ENCODE data around the gene ARMC12. TPM values are rescaled to one million over a fixed set of nuclear protein-coding genes. Genes with fewer than 3 reads are reported as not detected.
A peak's percentile ranks its signal among the peaks of the same experiment; 100 is the strongest.

ARMC12 gene
- total and polyA plus RNA-seq, 2 experiments from 2014 or later: 0.83 to 3.2 TPM

DNA sequence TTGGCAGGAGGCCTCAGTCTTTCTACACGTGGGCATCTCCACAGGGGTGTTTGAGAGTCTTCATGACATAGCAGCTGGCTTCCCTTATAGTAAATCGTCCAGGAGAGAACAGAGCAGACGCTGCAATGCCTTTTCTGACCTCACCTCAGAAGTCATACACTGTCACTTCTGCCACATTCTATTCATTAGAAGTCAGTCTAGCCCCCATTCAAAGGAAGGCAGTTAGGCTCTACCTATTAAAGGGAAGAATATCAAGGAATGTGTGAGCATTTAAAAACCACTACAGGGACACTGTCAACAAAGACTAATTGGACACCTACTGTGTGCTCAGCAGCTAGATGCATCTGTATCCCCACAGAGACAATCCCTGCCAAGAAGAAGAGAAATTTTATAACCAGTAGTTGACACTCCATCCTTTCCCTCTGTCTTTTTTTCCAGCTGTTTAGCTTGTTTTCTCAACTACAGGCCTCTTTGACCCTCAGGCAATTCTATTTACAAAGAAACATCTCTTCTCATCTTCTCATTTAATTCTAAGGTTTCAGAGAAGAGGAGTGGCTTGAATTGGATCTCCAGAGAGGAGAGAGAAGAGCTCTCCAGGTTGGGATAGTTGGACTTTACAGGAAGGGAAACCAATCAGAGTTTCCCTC is 18.6 kb downstream of the ARMC12 start:
- Histone ChIP-seq H3K4me3 (no peak overlapping the region), H3K27me3 (no peaks in the 10 kb centered on the region), H3K36me3 (replicated peaks; ENCODE audit: insufficient read depth, low read depth) (no peaks in the 10 kb centered on the region), H3K9me3 (ENCODE audit: low read depth) (no peaks in the 10 kb centered on the region), H3K79me2 (no peaks in the 10 kb centered on the region), H3K9me2 (replicated peaks; ENCODE audit: insufficient read depth) (no peaks in the 10 kb centered on the region), H3K27ac (no peak overlapping the region), H3K4me2 (no peak overlapping the region), H3K4me1 (ENCODE audit: insufficient read depth) (no peaks in the 10 kb centered on the region), H4K20me1 (ENCODE audit: insufficient read depth, poor library complexity, severe bottlenecking) (no peaks in the 10 kb centered on the region), H2AFZ (no peak overlapping the region)
- 39% methylated on average over 3 of the region's 3 CpGs for WGBS (ENCODE audit: low lambda C conversion rate, missing lambda C conversion rate)
- DNase-seq (ENCODE audit: low spot score): no peak
- no peak for TF ChIP-seq EZH2phosphoT487 (IDR thresholded peaks at IDR 0.05; ENCODE audit: low read depth, severe bottlenecking, unreplicated experiment)
- TF ChIP-seq EZH2 (IDR thresholded peaks at IDR 0.05; ENCODE audit: borderline replicate concordance): no peak
- no peak for TF ChIP-seq CTCF (IDR thresholded peaks at IDR 0.05; ENCODE audit: poor library complexity)

DNA sequence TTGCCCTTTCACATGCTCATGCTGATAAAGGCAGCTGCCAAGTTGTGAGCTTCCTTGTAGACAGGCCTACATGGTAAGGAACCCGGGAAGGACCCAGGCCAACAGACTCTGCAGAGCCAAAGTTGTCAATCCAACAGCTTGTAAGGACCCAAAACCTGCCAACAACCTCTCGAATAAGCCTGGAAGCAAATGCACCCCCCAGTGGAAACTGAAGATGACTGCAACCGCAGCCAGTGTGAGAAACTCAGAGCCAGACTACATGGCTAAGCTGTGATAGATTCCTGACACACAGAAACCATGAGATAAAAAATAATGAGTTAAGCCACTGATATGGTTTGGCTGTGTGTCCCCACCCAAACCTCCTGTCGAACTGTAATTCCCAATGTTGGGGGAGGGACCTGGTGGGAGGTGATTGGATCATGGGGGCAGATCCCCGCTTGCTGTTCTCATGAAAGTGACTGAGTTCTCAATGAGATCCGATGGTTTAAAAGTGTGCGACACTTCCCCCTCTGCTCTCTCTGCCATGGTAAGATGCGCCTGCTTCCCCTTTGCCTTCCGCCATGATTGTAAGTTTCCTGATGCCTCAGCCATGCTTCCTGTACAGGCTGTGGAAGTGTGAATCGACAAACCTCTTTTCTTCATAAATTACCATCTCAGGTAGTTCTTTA is 20.8 kb downstream of the ARMC12 start:
- DNase-seq (ENCODE audit: low spot score): peak; percentile 54
- WGBS (ENCODE audit: low lambda C conversion rate, missing lambda C conversion rate): 54% methylated on average over 10 of the region's 10 CpGs
- Histone ChIP-seq H3K4me1 (ENCODE audit: insufficient read depth) (no peaks in the 10 kb centered on the region), H3K9me3 (ENCODE audit: low read depth) (no peaks in the 10 kb centered on the region), H2AFZ (no peak overlapping the region), H3K9me2 (replicated peaks; ENCODE audit: insufficient read depth) (no peaks in the 10 kb centered on the region), H3K27ac (no peak overlapping the region), H3K4me2 (no peak overlapping the region), H3K4me3 (no peak overlapping the region), H3K79me2 (no peaks in the 10 kb centered on the region), H4K20me1 (ENCODE audit: insufficient read depth, poor library complexity, severe bottlenecking) (no peaks in the 10 kb centered on the region), H3K27me3 (peaks cover 8% of the 10 kb centered on the region), H3K36me3 (replicated peaks; ENCODE audit: insufficient read depth, low read depth) (no peaks in the 10 kb centered on the region)
- TF ChIP-seq EZH2phosphoT487 (IDR thresholded peaks at IDR 0.05; ENCODE audit: low read depth, severe bottlenecking, unreplicated experiment): no peak
- peak; percentile 40 for TF ChIP-seq CTCF (IDR thresholded peaks at IDR 0.05; ENCODE audit: poor library complexity)
- TF ChIP-seq EZH2 (IDR thresholded peaks at IDR 0.05; ENCODE audit: borderline replicate concordance): no peak

GRCh38 chr6:35759426-35759825 is 22.6 kb downstream of the ARMC12 start:
- Histone ChIP-seq H3K27ac (no peak overlapping the region), H2AFZ (no peak overlapping the region), H3K4me1 (ENCODE audit: insufficient read depth) (no peaks in the 10 kb centered on the region), H3K4me3 (no peak overlapping the region), H3K79me2 (no peaks in the 10 kb centered on the region), H4K20me1 (ENCODE audit: insufficient read depth, poor library complexity, severe bottlenecking) (no peaks in the 10 kb centered on the region), H3K4me2 (no peak overlapping the region), H3K9me2 (replicated peaks; ENCODE audit: insufficient read depth) (no peaks in the 10 kb centered on the region), H3K36me3 (replicated peaks; ENCODE audit: insufficient read depth, low read depth) (no peaks in the 10 kb centered on the region), H3K27me3 (peaks cover 25% of the 10 kb centered on the region), H3K9me3 (ENCODE audit: low read depth) (no peaks in the 10 kb centered on the region)
- TF ChIP-seq CTCF (IDR thresholded peaks at IDR 0.05; ENCODE audit: poor library complexity) (no peak), EZH2 (IDR thresholded peaks at IDR 0.05; ENCODE audit: borderline replicate concordance) (no peak), EZH2phosphoT487 (IDR thresholded peaks at IDR 0.05; ENCODE audit: low read depth, severe bottlenecking, unreplicated experiment) (no peak)
- no peak for DNase-seq (ENCODE audit: low spot score)
- 69% methylated on average over 3 of the region's 3 CpGs for WGBS (ENCODE audit: low lambda C conversion rate, missing lambda C conversion rate)

Measured in hepatocyte (in vitro differentiated cells).